SK-N-DZ (cell line): ENCODE results near the gene PPP4C. TPM values are rescaled to one million over a fixed set of nuclear protein-coding genes. Genes with fewer than 3 reads are reported as not detected.
"Not testable (repeated sequence)": the region's sequence is repeated elsewhere in the genome, so short reads cannot be mapped to it uniquely, and the experiment has no call there.

Experiments used
- DNase-seq: peaks from one replicate; pipeline ENCODE4 v3.0.0-alpha.2; 2015; ENCODE audit warnings: low spot score
- polyA plus RNA-seq, 2 experiments: library from polyadenylated mRNA; depleted of rRNA; stranded (reverse); fragments of >200 nt; gene quantifications; 2 replicates each; pipeline ENCODE4 v1.2.3, GENCODE V29; 2014

PPP4C gene
- 143 and 189 TPM in 2 replicates for polyA plus RNA-seq (2014; cell fraction: cytosol; rRNA removed)
- polyA plus RNA-seq (2014; cell fraction: nucleus; rRNA removed) = 132 and 167 TPM in 2 replicates

GRCh38 chr16:30075503-30076275, at the start of gene PPP4C:
Gene PPP4C (plus strand): TSS chr16:30075994. CDS start chr16:30076378, 384 bp downstream.
- DNase-seq = peak; percentile 86

GRCh38 chr16:30026449-30026848, 49.3 kb upstream of the PPP4C start:
- DNase-seq = no peak

GRCh38 chr16:30027588-30028437, 48.0 kb upstream of the PPP4C start:
- DNase-seq = peak; percentile 64

GRCh38 chr16:30028438-30029076, 47.2 kb upstream of the PPP4C start:
- DNase-seq = peak; percentile 52

GRCh38 chr16:30030011-30030685, 45.6 kb upstream of the PPP4C start:
- no peak for DNase-seq

- peak; percentile 62 for DNase-seq
Measured at GRCh38 chr16:30030841-30031413, 44.9 kb upstream of the PPP4C start, which contains the start of gene TLCD3B. Gene TLCD3B (minus strand): TSS chr16:30031271. CDS start chr16:30030527, 744 bp downstream.

- DNase-seq = no peak
Measured at GRCh38 chr16:30031477-30031918, 44.3 kb upstream of the PPP4C start.

GRCh38 chr16:30032083-30032819, 43.5 kb upstream of the PPP4C start:
- DNase-seq = peak; percentile 90

GRCh38 chr16:30033270-30033669, 42.5 kb upstream of the PPP4C start:
- DNase-seq = no peak

- no peak for DNase-seq
Measured at GRCh38 chr16:30040221-30040620, 35.6 kb upstream of the PPP4C start.

GRCh38 chr16:30040690-30041089, 35.1 kb upstream of the PPP4C start:
- DNase-seq = not testable (repeated sequence)

- DNase-seq = no peak
Measured at GRCh38 chr16:30041841-30042240, 34.0 kb upstream of the PPP4C start.

GRCh38 chr16:30046178-30046577, 29.6 kb upstream of the PPP4C start:
- no peak for DNase-seq

GRCh38 chr16:30046588-30046987, 29.2 kb upstream of the PPP4C start:
- no peak for DNase-seq

- DNase-seq = no peak
Measured at GRCh38 chr16:30049871-30050270, 25.9 kb upstream of the PPP4C start.

GRCh38 chr16:30051518-30051917, 24.3 kb upstream of the PPP4C start:
- DNase-seq = no peak

- peak; percentile 90 for DNase-seq
Measured at GRCh38 chr16:30052671-30053372, 23.0 kb upstream of the PPP4C start.

- DNase-seq = no peak
Measured at GRCh38 chr16:30053376-30054015, 22.3 kb upstream of the PPP4C start.

- no peak for DNase-seq
Measured at GRCh38 chr16:30054451-30054850, 21.3 kb upstream of the PPP4C start.
